GM06990 (cell line): ENCODE data around the gene GNA14.

Source experiments
- DNase-seq: peaks from one replicate; pipeline ENCODE4 v3.0.0-alpha.2; 2011; ENCODE audit not compliant: insufficient read length; ENCODE audit errors: extremely low read depth
- H3K27me3 ChIP-seq: replicated peaks from 2 replicates; pipeline ENCODE4 v1.6.0; 2011; ENCODE audit warnings: low read length; ENCODE audit not compliant: control insufficient read depth, insufficient read depth
- H3K36me3 ChIP-seq: 2 replicates; pipeline ENCODE4 v1.5.1; 2011; ENCODE audit warnings: low read length; ENCODE audit not compliant: control insufficient read depth, insufficient read depth
- H3K4me3 ChIP-seq: replicated peaks from 2 replicates; pipeline ENCODE4 v1.5.1; 2011; ENCODE audit warnings: low read depth, mild to moderate bottlenecking, control low read depth, low read length
- TF ChIP-seq, protein P1 (sequence below): IDR thresholded peaks from 2 replicates; pipeline ENCODE4 v1.5.1; 2011; ENCODE audit warnings: low read length, control low read depth, mild to moderate bottlenecking, inconsistent platforms; ENCODE audit not compliant: insufficient read depth, poor library complexity, severe bottlenecking

GNA14 gene

GRCh38 chr9:77514886-77515711 is 133.0 kb downstream of the GNA14 start:
- H3K4me3 ChIP-seq, result no peak overlapping the region
- TF ChIP-seq, protein P1, sequence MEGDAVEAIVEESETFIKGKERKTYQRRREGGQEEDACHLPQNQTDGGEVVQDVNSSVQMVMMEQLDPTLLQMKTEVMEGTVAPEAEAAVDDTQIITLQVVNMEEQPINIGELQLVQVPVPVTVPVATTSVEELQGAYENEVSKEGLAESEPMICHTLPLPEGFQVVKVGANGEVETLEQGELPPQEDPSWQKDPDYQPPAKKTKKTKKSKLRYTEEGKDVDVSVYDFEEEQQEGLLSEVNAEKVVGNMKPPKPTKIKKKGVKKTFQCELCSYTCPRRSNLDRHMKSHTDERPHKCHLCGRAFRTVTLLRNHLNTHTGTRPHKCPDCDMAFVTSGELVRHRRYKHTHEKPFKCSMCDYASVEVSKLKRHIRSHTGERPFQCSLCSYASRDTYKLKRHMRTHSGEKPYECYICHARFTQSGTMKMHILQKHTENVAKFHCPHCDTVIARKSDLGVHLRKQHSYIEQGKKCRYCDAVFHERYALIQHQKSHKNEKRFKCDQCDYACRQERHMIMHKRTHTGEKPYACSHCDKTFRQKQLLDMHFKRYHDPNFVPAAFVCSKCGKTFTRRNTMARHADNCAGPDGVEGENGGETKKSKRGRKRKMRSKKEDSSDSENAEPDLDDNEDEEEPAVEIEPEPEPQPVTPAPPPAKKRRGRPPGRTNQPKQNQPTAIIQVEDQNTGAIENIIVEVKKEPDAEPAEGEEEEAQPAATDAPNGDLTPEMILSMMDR, result no peak
- no peaks in the 10 kb centered on the region for H3K27me3 ChIP-seq
- no peak for DNase-seq
- H3K36me3 ChIP-seq, result no peaks in the 10 kb centered on the region

DNA sequence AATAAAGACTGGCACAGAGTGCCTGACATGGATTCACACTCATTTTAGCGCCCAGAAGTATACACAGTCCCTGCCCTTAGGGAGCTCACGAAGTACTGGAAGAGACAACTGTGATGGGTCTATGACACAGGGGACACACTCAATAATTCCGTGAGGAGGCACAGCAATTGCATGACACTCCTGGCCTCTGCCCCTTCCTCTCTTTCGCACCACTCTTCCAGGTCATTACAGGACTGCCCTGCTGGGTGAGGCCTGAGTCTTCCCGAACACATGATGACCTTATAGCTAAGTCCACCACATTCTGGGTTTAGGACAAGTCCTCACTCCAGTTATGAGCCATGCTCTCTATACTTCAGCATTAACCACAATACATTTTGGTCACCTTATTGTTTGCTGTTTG is 134.7 kb downstream of the GNA14 start:
- DNase-seq, result no peak
- Histone ChIP-seq H3K36me3 (no peaks in the 10 kb centered on the region), H3K4me3 (no peak overlapping the region), H3K27me3 (no peaks in the 10 kb centered on the region; the same call in 1 of the 2 replicates)
- TF ChIP-seq, protein P1, result no peak

- TF ChIP-seq, protein P1, result no peak
- no peaks in the 10 kb centered on the region for H3K36me3 ChIP-seq
- H3K27me3 ChIP-seq, result no peaks in the 10 kb centered on the region; the same call in 1 of the 2 replicates
- H3K4me3 ChIP-seq, result no peak overlapping the region
- DNase-seq, result no peak
Observed at GRCh38 chr9:77512876-77513275, 135.2 kb downstream of the GNA14 start.

- no peaks in the 10 kb centered on the region; the same call in 1 of the 2 replicates for H3K27me3 ChIP-seq
- no peaks in the 10 kb centered on the region for H3K36me3 ChIP-seq
- no peak overlapping the region for H3K4me3 ChIP-seq
- no peak for DNase-seq
- TF ChIP-seq, protein P1, result no peak
Observed at GRCh38 chr9:77511525-77511924, 136.6 kb downstream of the GNA14 start.

DNA sequence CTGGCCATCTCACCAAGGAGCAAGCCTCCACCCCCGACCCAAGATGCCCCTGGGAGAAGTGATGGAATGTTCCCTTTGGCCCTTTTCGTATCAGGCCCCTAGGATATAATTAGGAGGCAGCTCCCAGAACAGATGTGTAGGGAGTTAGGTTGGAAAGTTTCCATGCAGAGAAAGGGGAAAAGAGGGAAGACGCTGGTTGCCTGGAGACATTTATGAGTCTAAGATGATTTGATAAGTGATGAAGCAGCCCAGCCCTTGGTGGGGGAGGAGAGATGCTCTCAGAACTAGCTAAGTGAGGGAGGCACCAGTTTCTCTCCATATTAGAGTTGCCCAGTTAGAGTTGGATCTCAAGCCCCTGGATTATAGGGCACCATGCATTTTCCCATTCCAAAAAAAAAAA is 137.5 kb downstream of the GNA14 start:
- no peaks in the 10 kb centered on the region for H3K36me3 ChIP-seq
- H3K4me3 ChIP-seq, result no peak overlapping the region
- no peak for DNase-seq
- H3K27me3 ChIP-seq, result no peaks in the 10 kb centered on the region; the same call in 1 of the 2 replicates
- TF ChIP-seq, protein P1, result no peak
